Stimulated activated naive CD8-positive, alpha-beta T cell treated with anti-CD3 and anti-CD28 coated beads, Interleukin-15, amount 100 ng/mL, for 72 hours (primary cell): ENCODE results near the gene PKP4.
"Not testable (repeated sequence)": the region's sequence is repeated elsewhere in the genome, so short reads cannot be mapped to it uniquely, and the experiment has no call there.

Source experiments
- ATAC-seq: fragments of 150-1000 bp; cut with Tn5 transposase; 2 replicates; pipeline ENCODE4 v1.10.0; 2021; ENCODE audit warnings: mild to moderate bottlenecking, moderate library complexity
- DNase-seq, 2 donors: peaks; one replicate each; pipeline ENCODE4 v3.0.0; 2021 to 2022
- H3K27ac Mint-ChIP-seq, 2 donors: one replicate each; pipeline ENCODE4 v1.8.0; 2022; ENCODE audit warnings: mild to moderate bottlenecking in 2 of 2, mixed read lengths in 2 of 2, moderate library complexity in 2 of 2
- H3K27me3 Mint-ChIP-seq: one replicate; pipeline ENCODE4 v1.8.0; 2022; ENCODE audit warnings: mixed read lengths
- H3K4me1 Mint-ChIP-seq: one replicate; pipeline ENCODE4 v1.8.0; 2022; ENCODE audit warnings: mild to moderate bottlenecking, mixed read lengths
- H3K4me3 Mint-ChIP-seq, 2 donors: one replicate each; pipeline ENCODE4 v1.8.0; 2022; ENCODE audit warnings: mild to moderate bottlenecking in 2 of 2, mixed read lengths in 2 of 2, moderate library complexity in 1 of 2
- H3K9me3 Mint-ChIP-seq, 2 donors: one replicate each; pipeline ENCODE4 v1.8.0; 2022; ENCODE audit warnings: mixed read lengths in 2 of 2

The PKP4 gene

DNA sequence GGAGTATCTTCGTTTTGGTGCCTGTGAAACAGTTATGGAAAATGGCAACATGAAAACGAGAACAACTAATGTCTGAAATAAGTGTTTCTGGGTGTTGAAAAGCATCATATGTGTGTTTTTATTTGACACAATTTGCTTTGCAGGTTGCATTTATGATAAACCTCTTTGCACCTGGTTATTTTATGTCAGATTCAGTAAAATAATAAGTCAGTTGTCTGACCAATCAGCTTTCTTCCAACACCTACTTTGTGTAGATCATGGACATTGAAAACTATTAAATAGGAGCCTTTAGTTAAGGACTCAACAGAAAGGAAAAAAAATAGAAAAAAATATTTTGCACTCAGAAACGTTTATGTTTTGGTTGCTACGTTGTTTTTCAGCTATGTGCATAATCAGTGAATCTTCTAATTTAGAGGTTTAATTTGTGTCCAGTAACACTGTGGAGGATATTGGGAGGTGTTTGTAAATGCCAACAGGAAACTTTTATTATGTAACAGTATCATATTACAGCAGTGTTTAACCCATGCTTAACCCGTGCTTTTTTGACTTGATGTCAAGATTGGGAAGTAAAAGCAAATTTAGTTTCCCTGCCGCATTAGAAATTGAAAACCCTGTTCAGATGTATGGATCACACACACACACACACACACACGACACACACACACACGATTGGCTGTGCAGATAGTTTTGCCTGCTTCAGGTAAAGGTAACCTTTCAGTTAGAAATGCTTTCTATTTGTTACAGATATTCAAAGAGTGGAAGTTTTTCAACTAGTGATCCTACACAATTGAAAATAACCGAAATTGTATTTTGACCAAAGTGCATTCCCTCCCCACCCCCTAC is 2.6 kb downstream of the PKP4 start:
- H3K4me3 Mint-ChIP-seq, result no peak overlapping the region
- ATAC-seq (no peak), DNase-seq (no peak)
- peaks cover 11% of the 10 kb centered on the region for H3K27me3 Mint-ChIP-seq
- H3K4me1 Mint-ChIP-seq, result peaks cover 35% of the 10 kb centered on the region
- H3K9me3 Mint-ChIP-seq, result no peaks in the 10 kb centered on the region
- no peak overlapping the region for H3K27ac Mint-ChIP-seq

DNA sequence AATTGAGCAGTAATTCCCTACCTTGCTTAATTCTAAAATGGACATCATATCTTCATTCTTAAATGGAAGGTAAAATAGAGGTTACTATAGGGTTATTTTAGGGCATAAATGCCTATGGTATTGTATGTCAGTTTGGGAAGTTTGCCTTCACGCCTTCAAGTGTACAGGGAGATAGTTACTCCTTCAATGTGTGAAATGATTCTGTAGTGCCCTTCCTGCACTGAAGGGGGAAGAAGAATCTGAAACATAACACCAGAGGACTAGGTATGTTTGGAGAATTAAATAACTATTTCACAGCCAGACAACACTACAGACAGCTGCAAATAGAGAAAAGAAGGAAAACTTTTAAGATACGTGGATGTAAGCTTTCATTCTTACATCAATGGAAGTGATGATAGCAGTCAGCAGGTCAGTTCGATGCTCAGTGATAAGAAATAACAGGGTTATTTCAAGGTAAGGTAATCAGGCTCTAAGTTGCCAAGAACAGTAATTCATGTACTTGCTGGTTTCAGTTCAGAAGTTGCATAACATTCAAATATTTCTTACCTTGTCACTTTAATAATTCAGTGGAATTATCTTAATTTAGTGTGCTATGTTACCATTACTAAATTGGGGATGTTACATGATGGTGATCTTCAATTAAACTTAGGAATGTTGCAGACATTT is 4.0 kb downstream of the PKP4 start:
- Mint-ChIP-seq H3K9me3 (no peaks in the 10 kb centered on the region), H3K27ac (no peak overlapping the region), H3K4me1 (peaks cover 34% of the 10 kb centered on the region), H3K4me3 (no peak overlapping the region), H3K27me3 (peaks cover 8% of the 10 kb centered on the region)
- ATAC-seq (no peak), DNase-seq (no peak)

DNA sequence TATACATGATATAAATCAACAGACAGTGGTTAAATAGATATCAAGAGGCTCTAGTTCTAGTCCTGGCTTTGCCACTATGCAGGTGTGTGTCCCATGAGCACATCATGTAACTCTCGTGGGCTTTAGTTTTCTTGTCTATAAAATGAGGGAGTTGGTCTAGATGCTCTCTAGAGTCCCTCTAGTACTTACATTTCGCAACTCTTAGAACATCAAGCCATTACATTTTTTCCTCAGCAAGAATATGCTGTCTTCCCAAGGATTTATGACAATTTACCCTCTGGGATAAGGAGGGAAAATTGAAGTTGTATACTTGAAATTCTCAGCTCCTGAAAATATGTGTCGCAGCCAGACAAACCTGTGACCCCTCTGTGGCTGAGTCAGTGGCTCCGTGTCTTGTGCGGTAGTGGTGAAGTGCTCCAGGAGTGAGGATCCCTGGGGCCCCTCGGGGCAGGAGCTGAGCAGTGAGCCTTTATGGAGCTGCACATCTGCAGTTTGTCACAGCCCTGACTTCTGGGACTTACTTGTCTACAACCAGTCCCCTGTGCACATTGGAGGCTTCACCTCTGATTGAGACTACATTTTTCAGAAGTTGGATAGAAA is 6.8 kb downstream of the PKP4 start:
- ATAC-seq (no peak), DNase-seq (no peak)
- Mint-ChIP-seq H3K27ac (no peak overlapping the region), H3K4me3 (no peak overlapping the region), H3K27me3 (peaks cover under 1% of the 10 kb centered on the region), H3K9me3 (no peaks in the 10 kb centered on the region), H3K4me1 (peaks cover 19% of the 10 kb centered on the region)

DNA sequence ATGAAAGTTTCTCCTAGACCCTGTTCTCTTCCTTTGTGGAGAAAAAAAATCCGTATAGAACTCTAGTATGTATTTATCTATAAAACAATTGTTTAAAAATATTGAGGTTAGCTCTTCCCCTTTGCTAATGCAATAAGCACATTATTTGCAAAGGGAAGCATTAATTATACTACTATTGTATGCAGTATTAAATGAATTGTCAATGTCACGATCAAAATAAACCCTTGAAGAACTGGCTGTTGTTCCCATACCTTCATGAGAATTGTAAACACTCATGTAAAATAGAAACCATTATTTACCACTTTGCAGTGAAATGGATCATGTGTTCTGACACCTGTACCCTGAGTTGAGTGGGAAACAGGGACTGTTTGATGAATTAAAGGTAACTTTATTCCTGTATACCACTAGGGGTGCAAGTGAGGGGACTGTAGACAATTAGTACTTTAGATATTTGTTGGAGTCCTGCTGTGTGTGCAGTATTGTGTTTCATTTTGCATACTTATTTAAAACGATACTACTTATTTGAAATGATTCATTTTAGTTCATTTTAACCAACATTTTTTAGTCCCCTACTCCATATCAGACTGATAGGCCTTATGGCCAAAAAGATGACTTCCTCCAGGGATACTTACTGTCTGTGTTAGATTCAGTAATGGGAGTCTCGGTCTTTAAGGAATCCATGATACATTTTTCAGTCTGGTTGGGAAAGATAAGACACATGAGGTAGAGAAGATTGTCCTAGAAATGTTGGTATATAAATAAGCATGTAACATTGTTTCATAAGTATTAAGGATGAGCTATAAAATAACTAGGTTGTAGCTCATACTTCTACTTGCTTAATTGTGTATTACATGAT is 7.9 kb downstream of the PKP4 start:
- peaks cover 12% of the 10 kb centered on the region for H3K4me1 Mint-ChIP-seq
- ATAC-seq (peak; percentile 69), DNase-seq (no peak)
- no peaks in the 10 kb centered on the region for H3K9me3 Mint-ChIP-seq
- no peak overlapping the region for H3K27ac Mint-ChIP-seq
- H3K27me3 Mint-ChIP-seq, result no peaks in the 10 kb centered on the region
- H3K4me3 Mint-ChIP-seq, result no peak overlapping the region

DNA sequence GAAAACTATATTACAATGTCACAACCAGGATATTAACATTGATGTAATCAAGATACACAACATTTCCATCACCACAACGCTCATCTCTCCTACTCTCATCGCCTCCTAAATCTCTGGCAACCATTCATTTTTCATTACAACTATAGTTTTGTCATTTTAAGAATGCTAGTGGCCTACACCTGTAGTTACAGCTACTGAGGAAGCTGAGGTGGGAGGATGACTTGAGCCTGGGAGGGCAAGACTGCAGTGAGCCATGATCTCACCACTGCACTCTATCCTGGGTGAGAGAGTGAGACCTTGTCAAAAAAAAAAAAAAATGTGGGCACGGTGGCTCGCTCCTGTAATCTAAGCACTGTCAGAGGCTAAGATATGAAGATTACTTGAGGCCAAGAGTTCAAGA is 10.5 kb downstream of the PKP4 start:
- H3K9me3 Mint-ChIP-seq, result peaks cover 0 to 4% of the 10 kb centered on the region in 2 donors
- no peaks in the 10 kb centered on the region for H3K27me3 Mint-ChIP-seq
- no peak overlapping the region for H3K27ac Mint-ChIP-seq
- no peaks in the 10 kb centered on the region for H3K4me1 Mint-ChIP-seq
- no peak overlapping the region for H3K4me3 Mint-ChIP-seq
- DNase-seq (no peak), ATAC-seq (no peak)

DNA sequence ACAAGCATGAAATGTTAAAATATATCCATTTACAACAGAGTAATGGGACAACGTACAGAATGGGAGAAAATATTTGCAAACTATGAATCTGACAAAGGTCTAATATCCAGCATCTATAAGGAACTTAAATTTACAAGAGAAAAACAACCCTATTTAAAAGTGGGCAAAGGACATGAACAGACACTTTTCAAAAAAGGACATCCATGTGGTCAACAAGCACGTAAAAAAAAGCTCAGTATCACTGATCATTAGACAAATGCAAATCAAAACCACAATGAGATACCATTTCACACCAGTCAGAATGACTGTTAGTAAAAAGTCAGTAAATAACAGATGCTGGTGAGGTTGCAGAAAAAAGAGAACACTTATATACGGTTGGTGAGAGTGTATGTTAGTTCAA is 16.1 kb downstream of the PKP4 start:
- H3K27me3 Mint-ChIP-seq, ATAC-seq, DNase-seq, H3K9me3 Mint-ChIP-seq, H3K4me3 Mint-ChIP-seq, H3K27ac Mint-ChIP-seq: not testable (repeated sequence)
- H3K4me1 Mint-ChIP-seq, result peaks cover 15% of the 10 kb centered on the region

DNA sequence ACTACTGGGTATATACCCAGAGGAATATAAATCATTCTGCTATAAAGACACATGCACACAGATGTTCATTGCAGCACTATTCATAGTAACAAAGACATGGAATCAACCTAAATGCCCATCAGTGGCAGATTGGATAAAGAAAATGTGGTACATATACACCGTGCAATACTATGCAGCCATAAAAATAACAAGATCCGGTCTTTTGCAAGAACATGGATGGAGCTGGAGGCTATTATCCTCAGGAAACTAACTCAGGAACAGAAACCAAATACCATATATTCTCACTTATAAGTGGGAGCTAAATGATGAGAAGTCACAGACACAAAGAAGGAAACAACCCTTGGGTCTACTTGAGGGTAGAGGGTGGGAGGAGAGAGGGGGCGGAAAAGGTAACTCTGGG is 16.5 kb downstream of the PKP4 start:
- not testable (repeated sequence) for H3K4me3 Mint-ChIP-seq, H3K27ac Mint-ChIP-seq, H3K9me3 Mint-ChIP-seq, ATAC-seq, DNase-seq, H3K27me3 Mint-ChIP-seq
- peaks cover 20% of the 10 kb centered on the region for H3K4me1 Mint-ChIP-seq

DNA sequence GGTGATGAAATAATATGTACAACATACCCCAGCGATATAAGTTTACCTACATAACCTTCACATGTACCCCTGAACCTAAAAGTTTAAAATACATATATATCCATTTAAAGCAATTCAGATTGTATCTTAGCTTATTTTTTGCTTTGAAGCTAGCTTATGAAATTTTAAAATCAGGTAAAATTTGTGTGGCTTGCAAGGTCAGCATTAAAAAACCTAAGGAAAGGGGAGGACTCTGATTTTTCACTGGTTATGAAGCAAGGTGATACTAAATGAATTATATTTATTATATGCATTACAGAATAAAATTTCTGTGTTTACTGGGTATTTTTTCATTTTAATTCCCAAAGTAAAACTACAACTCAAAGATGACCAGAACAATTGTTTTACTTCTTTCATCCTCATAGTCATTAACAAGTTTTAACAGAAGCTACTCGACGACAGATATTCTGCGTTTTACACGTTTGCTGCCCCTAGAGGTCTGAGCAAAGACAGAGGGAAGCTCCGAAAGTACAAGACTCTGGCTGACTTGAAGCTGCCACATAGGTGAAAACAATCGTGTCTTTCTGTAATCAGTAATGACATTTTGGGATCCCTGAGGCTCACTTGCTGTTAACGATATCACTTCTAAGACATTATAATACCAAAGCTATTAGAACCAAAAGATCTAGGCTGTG is 17.1 kb downstream of the PKP4 start:
- H3K9me3 Mint-ChIP-seq, result peaks cover 0 to 4% of the 10 kb centered on the region in 2 donors
- no peak overlapping the region for H3K4me3 Mint-ChIP-seq
- H3K27ac Mint-ChIP-seq, result no peak overlapping the region
- peaks cover 22% of the 10 kb centered on the region for H3K4me1 Mint-ChIP-seq
- no peaks in the 10 kb centered on the region for H3K27me3 Mint-ChIP-seq
- DNase-seq, result no peak
- ATAC-seq, result no peak

DNA sequence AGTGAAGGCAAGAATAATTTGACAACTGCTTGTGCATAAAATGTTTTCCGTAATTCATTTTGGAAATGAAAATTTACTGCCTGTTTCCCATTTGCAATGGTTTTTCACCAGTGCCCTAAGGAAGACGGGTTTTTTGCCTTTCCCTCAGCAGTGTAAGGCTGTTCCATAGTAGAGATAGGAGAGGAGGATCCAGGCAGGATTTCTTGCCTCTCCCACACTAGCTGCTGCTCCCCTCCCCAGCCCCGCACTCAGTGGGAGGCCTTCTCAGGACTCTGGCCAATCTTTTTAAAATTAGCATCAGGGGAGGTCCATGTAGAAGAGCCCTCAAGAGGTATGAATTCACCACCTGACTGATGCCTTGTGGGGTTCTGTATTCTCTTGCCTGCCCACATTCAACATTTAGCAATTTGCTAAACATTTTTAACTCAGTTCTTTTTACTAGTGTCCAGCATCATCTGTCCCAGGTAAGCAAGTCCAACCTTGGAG is 17.8 kb downstream of the PKP4 start:
- ATAC-seq, H3K27ac Mint-ChIP-seq, H3K27me3 Mint-ChIP-seq, H3K4me3 Mint-ChIP-seq, DNase-seq, H3K9me3 Mint-ChIP-seq: not testable (repeated sequence)
- peaks cover 22% of the 10 kb centered on the region for H3K4me1 Mint-ChIP-seq

DNA sequence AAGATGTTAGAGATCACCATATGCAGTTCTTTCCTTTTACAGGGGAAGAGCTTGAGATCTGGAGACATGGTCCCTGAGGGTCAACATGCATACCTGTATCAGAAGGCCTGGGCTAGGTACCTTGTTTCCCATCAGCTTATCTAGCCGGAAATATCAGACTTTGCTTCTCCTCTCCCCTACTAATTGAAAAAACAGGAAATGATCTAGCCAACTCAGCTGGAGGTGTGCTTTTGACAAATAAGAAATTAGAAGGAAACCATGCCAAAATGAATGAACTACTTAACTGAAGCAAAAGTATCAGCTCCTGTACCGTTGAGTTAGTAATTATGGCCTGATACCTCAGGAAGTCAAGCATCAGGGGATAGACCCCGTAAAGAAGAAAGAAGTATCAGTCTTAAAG is 20.4 kb downstream of the PKP4 start:
- ATAC-seq (no peak), DNase-seq (no peak)
- Mint-ChIP-seq H3K27me3 (no peaks in the 10 kb centered on the region), H3K27ac (peak overlapping the region; percentile 38 to 50), H3K9me3 (no peaks in the 10 kb centered on the region), H3K4me3 (no peak overlapping the region), H3K4me1 (peaks cover 22% of the 10 kb centered on the region)

DNA sequence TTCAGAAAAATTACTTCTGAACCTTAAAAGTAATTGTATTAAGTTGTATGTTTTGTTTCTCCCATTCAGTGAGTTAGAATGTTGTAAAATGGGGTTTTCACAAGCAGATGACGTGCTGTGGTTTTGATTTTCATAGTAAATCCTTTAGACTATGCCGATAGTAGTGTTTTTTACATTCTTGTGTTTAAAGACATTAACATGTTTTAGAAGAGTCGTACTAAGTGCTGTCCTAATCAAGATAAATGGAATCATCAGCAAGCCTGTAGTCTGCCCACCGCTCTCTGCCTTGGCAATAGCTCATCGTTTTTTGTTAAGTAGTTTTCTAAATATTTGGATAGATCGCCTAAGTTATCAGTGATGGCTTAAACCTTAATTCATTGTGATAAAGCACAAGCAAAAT is 21.5 kb downstream of the PKP4 start:
- Mint-ChIP-seq H3K27me3 (no peaks in the 10 kb centered on the region), H3K4me3 (no peak overlapping the region), H3K9me3 (no peaks in the 10 kb centered on the region), H3K27ac (no peak overlapping the region), H3K4me1 (peaks cover 22% of the 10 kb centered on the region)
- ATAC-seq, result no peak
- DNase-seq, result no peak

DNA sequence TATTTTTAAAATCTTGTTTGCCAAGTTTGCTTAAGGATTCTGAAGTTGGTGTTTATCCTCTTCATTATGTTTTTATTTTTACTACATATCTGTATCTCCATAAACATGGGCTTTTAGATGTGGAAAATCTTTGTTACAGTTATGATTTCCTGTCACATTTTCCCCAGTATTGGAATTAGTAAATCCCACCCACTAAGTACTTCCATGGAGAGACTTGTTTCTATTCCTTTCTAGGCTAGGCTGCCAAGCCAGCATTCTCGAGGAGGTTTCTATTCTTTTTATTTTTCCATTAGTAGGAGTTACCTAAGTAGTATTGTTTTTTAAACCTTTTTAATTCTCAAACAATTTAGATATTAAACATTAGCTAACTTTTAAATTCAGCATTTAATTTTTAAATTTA is 22.1 kb downstream of the PKP4 start:
- H3K4me3 Mint-ChIP-seq, result no peak overlapping the region
- H3K27ac Mint-ChIP-seq, result peak overlapping the region in 1 of 2 donors; percentile 44
- no peak for ATAC-seq
- no peaks in the 10 kb centered on the region for H3K27me3 Mint-ChIP-seq
- no peaks in the 10 kb centered on the region for H3K9me3 Mint-ChIP-seq
- peaks cover 22% of the 10 kb centered on the region for H3K4me1 Mint-ChIP-seq
- no peak for DNase-seq

DNA sequence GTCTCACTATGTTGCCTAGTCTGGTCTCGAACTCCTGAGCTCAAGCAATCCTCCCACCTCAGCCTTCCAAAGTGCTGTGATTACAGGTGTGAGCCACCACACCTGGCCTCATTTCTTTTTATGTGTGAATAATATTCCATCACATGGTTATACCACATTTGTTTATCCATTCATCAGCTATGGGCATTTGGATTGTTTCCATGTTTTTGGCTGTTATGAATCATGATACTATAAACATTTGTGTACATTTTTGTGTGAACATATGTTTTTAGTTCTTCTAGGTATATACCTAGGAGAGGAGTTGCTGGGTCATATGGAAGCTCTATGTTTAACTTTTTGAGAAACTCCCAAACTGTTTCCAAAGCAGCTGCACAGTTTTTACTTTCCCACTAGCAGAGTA is 24.4 kb downstream of the PKP4 start:
- Mint-ChIP-seq H3K27me3 (no peaks in the 10 kb centered on the region), H3K4me1 (peaks cover 25% of the 10 kb centered on the region), H3K4me3 (no peak overlapping the region), H3K27ac (no peak overlapping the region), H3K9me3 (no peaks in the 10 kb centered on the region)
- DNase-seq (no peak), ATAC-seq (no peak)

DNA sequence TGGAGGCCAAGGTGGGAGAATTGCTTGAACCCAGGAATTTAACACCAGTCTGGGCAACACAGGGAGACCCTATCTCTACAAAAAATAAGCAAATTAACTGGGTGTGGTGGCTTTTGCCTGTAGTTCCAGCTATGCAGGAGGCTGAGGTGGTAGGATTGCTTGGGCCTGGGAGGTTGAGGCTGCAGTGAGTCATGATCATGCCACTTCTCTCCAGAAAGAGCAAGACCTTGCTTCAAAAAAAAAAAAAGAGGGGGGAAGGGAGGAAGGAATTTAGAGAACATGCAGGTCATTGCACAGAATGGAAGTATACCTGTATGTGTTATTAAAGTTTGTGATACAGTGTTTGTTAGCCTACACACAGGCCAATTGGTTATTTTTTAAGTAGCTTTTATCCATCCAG is 25.8 kb downstream of the PKP4 start:
- Mint-ChIP-seq H3K4me3 (no peak overlapping the region), H3K27me3 (no peaks in the 10 kb centered on the region), H3K4me1 (peaks cover 26% of the 10 kb centered on the region), H3K9me3 (no peaks in the 10 kb centered on the region), H3K27ac (no peak overlapping the region)
- no peak for DNase-seq
- ATAC-seq, result no peak
